ENCODE data around the gene SMIM33. TPM values are rescaled to one million over a fixed set of nuclear protein-coding genes. Genes with fewer than 3 reads are reported as not detected.
"Not testable (repeated sequence)": the region's sequence is repeated elsewhere in the genome, so short reads cannot be mapped to it uniquely, and the experiment has no call there.

Gene SMIM33
- total RNA-seq, 6 experiments from 2014 or later, result not detected

- DNase-seq, result peak; percentile 88 to 93 (median 91)
- no peaks in the 10 kb centered on the region for H3K9me3 ChIP-seq
- H3K4me3 ChIP-seq, result peak within 1 kb of the TSS; percentile 66 to 94 (median 76)
- intact Hi-C loops (cut with DNase I), result no loop called here
- peaks cover 0 to 3% (median under 1%) of the 10 kb centered on the region in 4 donors for H3K4me1 ChIP-seq
- 6% methylated on average over 13 of the region's 49 CpGs for WGBS (ENCODE audit: insufficient coverage, low coverage, low lambda C conversion rate, missing lambda C conversion rate)
- no peaks in the 10 kb centered on the region for H3K27me3 ChIP-seq
- H3K36me3 ChIP-seq, result no peaks in the 10 kb centered on the region
- peak within 1 kb of the TSS; percentile 77 to 89 (median 78) for H3K27ac ChIP-seq
- peak; percentile 98 to 99 (median 98) for ATAC-seq
- TF ChIP-seq, protein P1, sequence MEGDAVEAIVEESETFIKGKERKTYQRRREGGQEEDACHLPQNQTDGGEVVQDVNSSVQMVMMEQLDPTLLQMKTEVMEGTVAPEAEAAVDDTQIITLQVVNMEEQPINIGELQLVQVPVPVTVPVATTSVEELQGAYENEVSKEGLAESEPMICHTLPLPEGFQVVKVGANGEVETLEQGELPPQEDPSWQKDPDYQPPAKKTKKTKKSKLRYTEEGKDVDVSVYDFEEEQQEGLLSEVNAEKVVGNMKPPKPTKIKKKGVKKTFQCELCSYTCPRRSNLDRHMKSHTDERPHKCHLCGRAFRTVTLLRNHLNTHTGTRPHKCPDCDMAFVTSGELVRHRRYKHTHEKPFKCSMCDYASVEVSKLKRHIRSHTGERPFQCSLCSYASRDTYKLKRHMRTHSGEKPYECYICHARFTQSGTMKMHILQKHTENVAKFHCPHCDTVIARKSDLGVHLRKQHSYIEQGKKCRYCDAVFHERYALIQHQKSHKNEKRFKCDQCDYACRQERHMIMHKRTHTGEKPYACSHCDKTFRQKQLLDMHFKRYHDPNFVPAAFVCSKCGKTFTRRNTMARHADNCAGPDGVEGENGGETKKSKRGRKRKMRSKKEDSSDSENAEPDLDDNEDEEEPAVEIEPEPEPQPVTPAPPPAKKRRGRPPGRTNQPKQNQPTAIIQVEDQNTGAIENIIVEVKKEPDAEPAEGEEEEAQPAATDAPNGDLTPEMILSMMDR (IDR thresholded peaks at IDR 0.05), result no peak
- TF ChIP-seq POLR2A (IDR thresholded peaks at IDR 0.05), result no peak
Observed at GRCh38 chr5:139439013-139439903, 31.5 kb upstream of the SMIM33 start, which contains the start of gene DNAJC18. Gene DNAJC18, minus strand, starts transcription at chr5:139439525. Its CDS starts 80 bp downstream, at chr5:139439445.

DNA sequence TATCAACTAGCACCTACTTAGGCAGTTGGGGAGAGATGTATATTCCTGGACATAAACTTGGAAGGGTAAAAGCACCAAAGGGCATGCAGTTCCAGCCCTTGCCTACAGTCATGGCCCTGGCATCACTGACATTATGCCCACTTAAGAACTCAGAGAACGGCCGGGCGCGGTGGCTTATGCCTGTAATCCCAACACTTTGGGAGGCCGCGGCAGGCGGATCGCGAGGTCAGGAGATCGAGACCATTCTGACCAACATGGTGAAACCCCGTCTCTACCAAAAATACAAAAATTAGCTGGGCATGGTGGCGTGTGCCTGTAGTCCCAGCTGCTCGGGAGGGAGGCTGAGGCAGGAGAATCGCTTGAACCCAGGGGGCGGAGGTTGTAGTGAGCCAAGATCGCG, 30.4 kb upstream of the SMIM33 start:
- peak in 1 of 3 donors; percentile 31 for DNase-seq
- 79% methylated on average over 4 of the region's 17 CpGs for WGBS (ENCODE audit: insufficient coverage, low coverage, low lambda C conversion rate, missing lambda C conversion rate)
- intact Hi-C loops (cut with DNase I), result not testable (repeated sequence)

GRCh38 chr5:139443831-139444453, 26.9 kb upstream of the SMIM33 start:
- DNase-seq (no peak), ATAC-seq (peak in 1 of 4 donors; percentile 2)
- Histone ChIP-seq H3K4me1 (no peaks in the 10 kb centered on the region), H3K27ac (no peak overlapping the region), H3K27me3 (no peaks in the 10 kb centered on the region), H3K4me3 (no peak overlapping the region), H3K36me3 (no peaks in the 10 kb centered on the region), H3K9me3 (no peaks in the 10 kb centered on the region)
- TF ChIP-seq, protein P1 (IDR thresholded peaks at IDR 0.05), result no peak
- TF ChIP-seq POLR2A (IDR thresholded peaks at IDR 0.05), result no peak
- WGBS (ENCODE audit: insufficient coverage, low coverage, low lambda C conversion rate, missing lambda C conversion rate), result 57% methylated on average over 3 of the region's 4 CpGs
- intact Hi-C loops (cut with DNase I), result no loop called here

More for the DNA sequence above, 30.4 kb upstream of the SMIM33 start:
- not testable (repeated sequence) for H3K27ac ChIP-seq, ATAC-seq, H3K4me1 ChIP-seq, H3K9me3 ChIP-seq, H3K4me3 ChIP-seq, H3K27me3 ChIP-seq, H3K36me3 ChIP-seq

DNA sequence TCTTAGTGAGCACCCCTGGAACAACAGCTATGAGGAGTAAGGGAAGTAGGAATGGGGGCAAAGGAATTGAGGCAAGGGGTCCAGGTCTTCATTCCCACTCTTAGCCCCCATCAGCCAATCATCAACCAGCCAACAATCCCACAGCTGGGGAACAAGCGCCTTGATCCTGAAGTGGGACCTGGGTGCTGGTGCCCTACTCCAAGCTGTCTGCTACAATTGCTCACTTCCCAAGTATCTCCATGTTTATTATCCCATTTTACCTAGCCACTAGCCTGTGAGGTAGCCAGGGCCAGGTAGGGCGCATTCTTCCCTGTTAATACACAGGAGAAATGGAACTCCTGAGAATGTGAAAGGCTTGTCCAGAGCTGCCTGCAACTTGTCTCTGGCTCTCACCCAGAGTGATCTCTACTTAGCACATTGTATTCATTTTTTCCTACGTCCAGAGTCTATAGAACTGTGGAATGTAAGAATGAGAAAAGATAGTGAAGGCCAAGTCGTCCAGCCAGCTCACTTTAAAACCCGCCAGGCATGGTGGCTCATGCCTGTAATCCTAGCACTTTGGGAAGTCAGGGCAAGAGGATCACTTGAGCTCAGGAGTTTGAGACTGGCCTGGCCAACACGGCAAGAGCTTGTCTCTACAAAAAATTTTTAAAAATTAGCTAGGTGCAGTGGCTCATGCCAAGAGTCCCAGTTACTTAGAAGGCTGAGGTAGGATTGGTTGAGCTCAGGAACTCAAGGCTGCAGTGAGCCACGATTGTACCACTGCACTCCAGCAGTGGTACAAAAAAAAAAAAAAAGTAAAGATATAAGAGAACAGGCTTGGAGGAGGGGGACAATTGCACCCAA, 25.3 kb upstream of the SMIM33 start:
- Histone ChIP-seq H3K36me3 (no peaks in the 10 kb centered on the region), H3K4me1 (no peaks in the 10 kb centered on the region), H3K27ac (no peak overlapping the region), H3K4me3 (no peak overlapping the region), H3K9me3 (no peaks in the 10 kb centered on the region), H3K27me3 (no peaks in the 10 kb centered on the region)
- no peak for TF ChIP-seq POLR2A (IDR thresholded peaks at IDR 0.05)
- TF ChIP-seq, protein P1 (IDR thresholded peaks at IDR 0.05), result no peak
- intact Hi-C loops (cut with DNase I), result no loop called here
- DNase-seq (no peak), ATAC-seq (no peak)
- whole genome bisulfite sequencing (ENCODE audit: insufficient coverage, low coverage, low lambda C conversion rate, missing lambda C conversion rate), result 36% methylated on average over 6 of the region's 7 CpGs

All from right lobe of liver (tissue), 6 donors.